GM18519 (cell line): ENCODE measurements around the gene CST4.
A peak's percentile ranks its signal among the peaks of the same experiment; 100 is the strongest.
"Not testable (repeated sequence)": the region's sequence is repeated elsewhere in the genome, so short reads cannot be mapped to it uniquely, and the experiment has no call there.

Source experiments
- ATAC-seq: cut with Tn5 transposase; IDR thresholded peaks from one replicate; pipeline ENCODE4 v1.9.1; 2021; ENCODE audit warnings: mild to moderate bottlenecking, moderate library complexity; ENCODE audit not compliant: unreplicated experiment, low FRiP score

The CST4 gene

GRCh38 chr20:23645575-23645974 is 43.3 kb downstream of the CST4 start:
- ATAC-seq, result no peak

- no peak for ATAC-seq
These were observed 44.7 kb downstream of the CST4 start for GRCh38 chr20:23644164-23644563.

- ATAC-seq, result no peak
These were observed 45.2 kb downstream of the CST4 start for GRCh38 chr20:23643659-23644058.

- ATAC-seq, result no peak
These were observed 46.7 kb downstream of the CST4 start for GRCh38 chr20:23641936-23642751.

GRCh38 chr20:23640671-23641667 is 47.9 kb downstream of the CST4 start:
- ATAC-seq, result no peak

- ATAC-seq, result no peak
These were observed 48.7 kb downstream of the CST4 start for GRCh38 chr20:23640018-23640601.

GRCh38 chr20:23639490-23639958 is 49.3 kb downstream of the CST4 start:
- ATAC-seq, result no peak

GRCh38 chr20:23638309-23638708 is 50.5 kb downstream of the CST4 start:
- no peak for ATAC-seq

- ATAC-seq, result peak; percentile 38
These were observed 51.3 kb downstream of the CST4 start, which contains the start of gene CST3 for GRCh38 chr20:23637282-23638221. TSS of gene CST3 (minus strand) at chr20:23637955. CDS start at chr20:23637862, 93 bp downstream.

GRCh38 chr20:23636908-23637281 is 51.9 kb downstream of the CST4 start:
- ATAC-seq, result no peak

- no peak for ATAC-seq
These were observed 52.5 kb downstream of the CST4 start for GRCh38 chr20:23636182-23636907.

- not testable (repeated sequence) for ATAC-seq
These were observed 53.1 kb downstream of the CST4 start for GRCh38 chr20:23635768-23636090.
